HEK293T (cell line): ENCODE data around the gene CORO2B.

Experiments used
- CTCF ChIA-PET: fragments of 350-600 bp; formaldehyde crosslinking; extraction: SDS; loops from one replicate; lab custom pipeline; 2021; ENCODE audit warnings: antibody characterized with exemption, inconsistent platforms; lab: Yijun Ruan, JAX
- POLR2A ChIA-PET: fragments of 350-600 bp; formaldehyde crosslinking; extraction: SDS; loops from one replicate; lab custom pipeline; 2020; ENCODE audit warnings: antibody characterized with exemption, inconsistent platforms; lab: Yijun Ruan, JAX
- DNase-seq: peaks from one replicate; pipeline ENCODE4 v3.0.0; 2012; ENCODE audit warnings: mixed read lengths; ENCODE audit errors: extremely low spot score
- ARNT ChIP-seq: fragments of 450-650 bp; IDR thresholded peaks from 2 replicates; pipeline ENCODE4 v1.6.1; 2017; ENCODE audit warnings: mild to moderate bottlenecking
- BHLHE40 ChIP-seq: fragments of 450-650 bp; IDR thresholded peaks from 2 replicates; pipeline ENCODE4 v1.6.1; 2016; ENCODE audit warnings: mild to moderate bottlenecking, moderate library complexity, borderline replicate concordance
- CTBP1 ChIP-seq: fragments of 450-650 bp; IDR thresholded peaks from 2 replicates; pipeline ENCODE4 v1.6.1; 2016; ENCODE audit warnings: borderline replicate concordance
- ELF4 ChIP-seq: fragments of 450-650 bp; IDR thresholded peaks from 2 replicates; pipeline ENCODE4 v1.6.1; 2017; ENCODE audit warnings: antibody characterized with exemption
- FOXA1 ChIP-seq: fragments of 450-650 bp; IDR thresholded peaks from 2 replicates; pipeline ENCODE4 v1.6.1; 2016; ENCODE audit warnings: mild to moderate bottlenecking
- FOXK2 ChIP-seq: fragments of 450-650 bp; IDR thresholded peaks from 2 replicates; pipeline ENCODE4 v1.6.1; 2016; ENCODE audit warnings: mild to moderate bottlenecking
- FOXM1 ChIP-seq: fragments of 450-650 bp; IDR thresholded peaks from 2 replicates; pipeline ENCODE4 v1.6.1; 2017; ENCODE audit warnings: mild to moderate bottlenecking, borderline replicate concordance
- HDGF ChIP-seq: fragments of 450-650 bp; IDR thresholded peaks from 2 replicates; pipeline ENCODE4 v1.6.1; 2017; ENCODE audit warnings: antibody characterized with exemption, borderline replicate concordance
- L3MBTL2 ChIP-seq: fragments of 450-650 bp; conservative IDR thresholded peaks from 2 replicates; pipeline ENCODE4 v1.6.1; 2016; ENCODE audit warnings: mild to moderate bottlenecking
- LEF1 ChIP-seq: fragments of 450-650 bp; IDR thresholded peaks from 2 replicates; pipeline ENCODE4 v1.6.1; 2017; ENCODE audit warnings: mild to moderate bottlenecking, borderline replicate concordance
- NFRKB ChIP-seq: fragments of 450-650 bp; IDR thresholded peaks from 2 replicates; pipeline ENCODE4 v1.6.1; 2016; ENCODE audit warnings: mild to moderate bottlenecking, moderate library complexity
- SP1 ChIP-seq: fragments of 450-650 bp; IDR thresholded peaks from 2 replicates; pipeline ENCODE4 v1.6.1; 2017
- SUZ12 ChIP-seq: fragments of 450-650 bp; IDR thresholded peaks from 2 replicates; pipeline ENCODE4 v1.6.1; 2016; ENCODE audit warnings: mild to moderate bottlenecking
- TARDBP ChIP-seq: fragments of 450-650 bp; IDR thresholded peaks from 2 replicates; pipeline ENCODE4 v1.6.1; 2016
- ZNF384 ChIP-seq: fragments of 450-650 bp; IDR thresholded peaks from 2 replicates; pipeline ENCODE4 v1.6.1; 2016
- TF ChIP-seq, protein P1 (sequence below): fragments of 450-650 bp; IDR thresholded peaks from 2 replicates; pipeline ENCODE4 v1.6.1; 2016

Gene CORO2B

DNA sequence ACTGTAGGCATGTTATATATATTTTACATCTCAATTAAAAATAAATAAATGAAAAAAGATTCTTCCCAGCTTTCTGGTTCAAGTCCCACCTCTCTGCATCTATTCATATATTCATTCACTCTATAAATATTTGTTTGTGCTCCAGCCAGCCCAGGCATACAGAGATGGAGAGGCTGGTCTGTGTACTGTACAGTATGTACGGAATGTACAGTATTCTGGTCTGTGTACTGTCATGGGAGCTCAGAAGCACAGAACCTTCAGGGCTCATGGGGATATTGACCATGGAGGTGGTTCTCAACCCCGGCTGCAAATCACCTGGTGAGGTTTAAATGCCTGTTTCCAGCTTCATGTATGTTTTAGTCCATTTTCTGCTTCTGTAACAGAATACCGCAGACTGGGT, 13.8 kb downstream of the CORO2B start:
- TF ChIP-seq ELF4 = no peak
- no peak for TF ChIP-seq LEF1
- TF ChIP-seq TARDBP = no peak
- TF ChIP-seq SUZ12 = no peak
- TF ChIP-seq FOXK2 = no peak
- TF ChIP-seq BHLHE40 = no peak
- TF ChIP-seq CTBP1 = no peak
- no peak for TF ChIP-seq ZNF384
- no peak for TF ChIP-seq FOXA1
- TF ChIP-seq ARNT = no peak
- TF ChIP-seq HDGF = no peak
- TF ChIP-seq, protein P1, sequence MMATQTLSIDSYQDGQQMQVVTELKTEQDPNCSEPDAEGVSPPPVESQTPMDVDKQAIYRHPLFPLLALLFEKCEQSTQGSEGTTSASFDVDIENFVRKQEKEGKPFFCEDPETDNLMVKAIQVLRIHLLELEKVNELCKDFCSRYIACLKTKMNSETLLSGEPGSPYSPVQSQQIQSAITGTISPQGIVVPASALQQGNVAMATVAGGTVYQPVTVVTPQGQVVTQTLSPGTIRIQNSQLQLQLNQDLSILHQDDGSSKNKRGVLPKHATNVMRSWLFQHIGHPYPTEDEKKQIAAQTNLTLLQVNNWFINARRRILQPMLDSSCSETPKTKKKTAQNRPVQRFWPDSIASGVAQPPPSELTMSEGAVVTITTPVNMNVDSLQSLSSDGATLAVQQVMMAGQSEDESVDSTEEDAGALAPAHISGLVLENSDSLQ = no peak
- no peak for TF ChIP-seq FOXM1
- no peak for TF ChIP-seq SP1
- TF ChIP-seq L3MBTL2 = no peak
- TF ChIP-seq NFRKB = no peak
- ChIA-PET CTCF (no interaction called here), POLR2A (no interaction called here)
- no peak for DNase-seq

- TF ChIP-seq, protein P1 = no peak
- TF ChIP-seq ZNF384 (no peak), ELF4 (no peak), NFRKB (no peak), L3MBTL2 (no peak), CTBP1 (no peak), TARDBP (no peak), FOXK2 (no peak), SP1 (no peak), ARNT (no peak), LEF1 (no peak), HDGF (no peak), FOXA1 (no peak), SUZ12 (no peak), BHLHE40 (no peak), FOXM1 (no peak)
- CTCF ChIA-PET = no interaction called here
- no peak for DNase-seq
- POLR2A ChIA-PET = no interaction called here
Measured at GRCh38 chr15:68593341-68593740, 14.5 kb downstream of the CORO2B start.

DNA sequence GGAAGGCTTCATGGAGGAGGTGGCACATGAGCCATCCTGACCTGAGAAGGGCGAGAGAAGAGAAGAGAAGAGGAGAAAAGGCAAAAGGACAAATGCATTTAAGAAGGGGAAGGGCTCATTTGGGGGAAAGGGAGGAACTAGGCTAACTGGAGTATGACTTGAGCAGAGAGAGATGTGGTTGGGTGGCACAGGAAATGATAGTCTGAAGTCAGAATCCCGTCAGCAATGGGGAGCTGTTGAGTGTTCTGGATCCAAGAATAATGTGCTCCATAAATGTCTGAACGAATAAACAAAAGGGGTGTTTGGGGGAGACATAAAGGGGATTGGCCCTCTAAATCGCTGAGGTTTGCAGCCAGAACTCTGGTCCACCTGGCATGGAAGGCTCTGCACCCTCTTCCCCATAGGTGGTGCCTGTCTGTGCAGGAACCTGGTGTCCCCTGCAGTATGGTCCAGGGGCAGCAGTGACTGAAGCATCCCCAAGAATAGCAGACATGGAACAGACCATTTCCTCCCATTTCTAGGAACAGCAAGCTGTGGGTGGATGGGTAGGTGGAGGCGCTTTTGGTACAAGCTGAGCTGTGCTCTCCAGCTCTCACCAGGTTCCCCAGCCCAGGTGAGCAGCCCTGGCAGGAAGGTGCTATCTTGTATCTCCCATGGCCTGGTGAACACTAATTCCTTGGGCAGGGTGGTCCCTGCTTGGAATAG, 15.2 kb downstream of the CORO2B start:
- no peak for TF ChIP-seq FOXK2
- no peak for TF ChIP-seq NFRKB
- TF ChIP-seq SP1 = no peak
- TF ChIP-seq TARDBP = no peak
- no peak for TF ChIP-seq LEF1
- TF ChIP-seq, protein P1 = no peak
- no peak for TF ChIP-seq ZNF384
- no peak for TF ChIP-seq ELF4
- CTCF ChIA-PET = no interaction called here

DNA sequence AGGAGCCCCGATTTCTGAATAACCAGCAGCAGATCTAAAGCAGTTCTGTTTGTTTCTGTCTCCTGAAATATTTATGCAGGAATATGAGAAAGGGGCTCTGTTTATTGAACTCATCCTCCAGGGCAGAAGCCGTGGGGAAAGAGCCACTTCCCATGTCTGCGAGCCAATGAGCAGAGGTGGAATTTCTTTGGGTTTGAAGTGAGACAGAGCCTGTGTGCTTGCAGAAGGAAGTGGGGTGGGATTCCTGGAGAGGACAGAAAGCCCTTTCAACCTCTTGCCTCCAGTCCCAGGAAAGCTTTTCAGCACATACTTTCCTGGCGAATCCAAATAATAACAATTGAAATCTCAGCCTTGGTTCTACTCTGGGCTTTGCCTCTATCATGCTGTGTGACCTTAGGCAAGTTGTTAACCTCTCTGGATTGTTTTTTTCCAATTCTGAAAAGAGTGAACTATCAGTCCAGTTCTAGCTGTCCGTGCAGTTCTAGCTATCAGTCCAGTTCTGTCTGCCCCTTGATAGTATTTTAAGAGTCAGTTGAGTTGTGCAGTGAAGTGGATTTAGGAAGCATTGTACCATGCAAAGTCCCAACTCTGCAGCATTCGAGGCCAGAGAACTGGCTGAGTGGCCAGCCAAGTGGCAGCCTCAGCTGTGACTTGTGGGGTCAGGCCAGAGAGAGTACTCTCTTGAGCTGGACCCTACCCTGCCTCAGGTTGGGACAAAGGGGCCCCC, 15.9 kb downstream of the CORO2B start:
- no peak for DNase-seq
- ChIA-PET POLR2A (no interaction called here), CTCF (no interaction called here)
- no peak for TF ChIP-seq NFRKB
- TF ChIP-seq, protein P1 = no peak
- no peak for TF ChIP-seq L3MBTL2
- TF ChIP-seq ZNF384 = no peak
- no peak for TF ChIP-seq CTBP1
- no peak for TF ChIP-seq SUZ12
- TF ChIP-seq ARNT = no peak
- no peak for TF ChIP-seq LEF1
- TF ChIP-seq FOXK2 = no peak
- TF ChIP-seq HDGF = no peak
- TF ChIP-seq FOXM1 = no peak
- no peak for TF ChIP-seq ELF4
- TF ChIP-seq SP1 = no peak
- TF ChIP-seq FOXA1 = no peak
- no peak for TF ChIP-seq BHLHE40
- no peak for TF ChIP-seq TARDBP

More for the DNA sequence above, 15.2 kb downstream of the CORO2B start:
- DNase-seq = no peak
- POLR2A ChIA-PET = no interaction called here

DNA sequence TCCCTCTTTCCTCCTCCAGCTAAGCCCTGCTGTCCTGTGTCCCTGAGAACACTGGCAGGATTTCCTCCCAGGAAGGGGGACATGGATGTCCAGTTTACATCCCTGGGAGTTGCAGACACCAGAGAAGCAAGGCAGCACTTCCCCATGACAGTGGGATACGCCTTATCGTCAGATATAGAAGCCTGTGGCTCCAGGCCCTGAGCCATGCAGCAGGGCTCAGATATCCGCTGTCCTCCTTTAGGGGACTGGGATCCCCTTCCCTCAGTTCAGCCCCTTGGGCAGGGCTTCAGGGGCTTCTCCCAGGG, 16.4 kb downstream of the CORO2B start:
- no peak for TF ChIP-seq SUZ12
- DNase-seq = no peak
- ChIA-PET POLR2A (no interaction called here), CTCF (no interaction called here)
